Suppressor macrophage (primary cell): ENCODE results near the gene LPCAT3.

Source experiments
- DNase-seq, 4 experiments: peaks; one replicate each; pipeline ENCODE4 v3.0.0-alpha.2; 2020 to 2022

Gene LPCAT3

DNA sequence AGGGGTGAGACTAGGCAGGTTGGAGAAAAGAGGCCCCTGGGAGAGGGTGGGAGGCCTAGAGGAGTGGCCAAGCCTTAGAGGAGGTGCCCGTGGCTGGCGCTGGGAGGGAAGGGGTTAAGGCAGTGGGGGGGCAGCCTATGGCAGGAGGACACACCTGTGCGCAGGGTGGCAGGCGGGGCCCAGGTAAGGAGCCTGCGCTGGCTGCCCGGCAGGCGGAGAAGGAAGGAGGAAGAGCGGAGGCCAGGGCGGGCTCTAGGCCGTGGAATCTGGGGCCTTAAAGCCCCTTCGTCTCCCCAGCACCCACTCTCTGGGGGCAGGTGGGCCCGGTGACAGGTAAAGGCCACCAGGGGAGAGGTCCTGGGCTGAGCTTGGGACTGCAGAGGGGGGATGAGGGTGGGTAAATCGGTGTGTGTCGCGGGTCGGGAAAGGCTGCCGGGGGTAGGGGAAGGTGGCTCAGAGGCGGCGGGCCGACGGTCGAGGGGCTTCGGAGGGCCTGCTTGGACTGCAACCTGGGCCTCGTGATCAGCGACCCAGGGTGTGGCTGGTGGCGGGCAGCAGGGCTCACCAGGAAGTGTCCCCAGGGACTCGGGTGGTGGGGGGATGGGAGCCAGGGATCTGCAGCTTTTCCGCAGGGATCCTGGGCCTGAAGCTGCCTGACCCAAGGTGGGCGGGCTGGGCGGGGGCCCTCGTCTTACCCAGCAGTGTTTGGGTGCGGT is 55.1 kb downstream of the LPCAT3 start:
- peak in 1 of 4 experiments; percentile 11 for DNase-seq

DNA sequence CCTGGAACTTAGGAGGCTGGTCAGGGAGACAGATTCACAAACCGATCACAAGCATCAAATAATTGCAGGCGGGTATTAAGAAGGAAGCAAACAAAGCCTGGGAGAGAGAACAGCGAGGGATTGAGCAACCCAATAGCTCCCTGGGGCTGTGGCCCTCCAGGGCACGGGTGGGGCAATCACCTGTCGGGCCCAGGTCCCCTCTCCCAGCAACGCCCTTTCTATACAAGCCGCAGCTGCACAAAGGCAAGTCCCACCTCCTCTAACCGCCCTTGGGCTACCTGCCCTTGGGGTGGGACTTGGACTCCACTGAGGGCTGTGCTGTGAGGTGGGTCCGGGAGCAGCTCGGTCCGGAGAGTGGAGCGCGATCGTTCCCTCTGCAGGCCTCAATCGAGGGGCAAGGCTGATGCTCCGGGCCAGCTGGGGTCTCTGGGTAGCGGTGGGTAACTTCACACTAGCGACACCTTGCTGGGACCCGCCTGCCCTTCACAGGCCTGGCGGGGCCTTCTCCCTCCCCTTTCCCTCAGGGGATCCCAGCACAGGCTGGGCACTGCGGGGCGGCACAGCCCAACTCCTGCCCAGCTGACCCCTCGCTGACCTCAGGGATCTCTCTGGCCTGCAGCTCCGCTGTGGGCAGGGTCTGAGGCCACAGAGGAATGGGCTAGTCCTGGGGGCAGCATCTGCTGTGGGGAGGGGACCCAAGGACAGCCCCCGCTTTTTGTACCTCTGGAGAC is 55.8 kb downstream of the LPCAT3 start:
- DNase-seq: peak in 2 of 4 experiments; percentile 12 to 23

DNA sequence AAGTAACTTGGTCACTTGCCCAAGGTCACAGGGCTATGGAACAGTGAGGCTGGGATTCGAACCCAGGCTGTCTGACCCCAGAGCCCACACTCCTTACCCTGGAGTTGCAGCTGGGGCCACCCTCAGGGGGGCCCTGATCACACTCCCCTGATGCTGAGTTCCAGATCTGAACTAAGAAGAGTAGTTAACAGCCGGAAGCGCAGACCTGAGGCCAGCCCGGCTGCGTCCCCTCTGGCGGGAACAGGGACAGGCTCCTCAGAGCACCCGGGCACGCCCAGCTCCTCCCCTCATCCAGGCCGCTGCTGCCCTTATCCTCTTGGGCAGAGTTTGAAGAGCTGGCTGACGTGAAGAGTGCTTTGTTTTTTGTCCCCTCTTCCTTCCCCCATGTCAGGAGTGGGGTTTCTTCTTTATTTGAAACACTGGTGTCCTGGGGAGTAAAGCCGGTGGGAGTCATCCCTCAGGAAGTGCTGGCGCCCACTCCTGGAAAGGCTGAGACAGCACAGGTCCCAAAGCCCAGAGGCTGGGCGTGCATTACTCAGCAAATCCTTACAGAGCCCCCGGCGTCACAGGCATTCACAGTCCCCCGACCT is 56.5 kb downstream of the LPCAT3 start:
- DNase-seq: peak; percentile 73 to 89 (median 84)

DNA sequence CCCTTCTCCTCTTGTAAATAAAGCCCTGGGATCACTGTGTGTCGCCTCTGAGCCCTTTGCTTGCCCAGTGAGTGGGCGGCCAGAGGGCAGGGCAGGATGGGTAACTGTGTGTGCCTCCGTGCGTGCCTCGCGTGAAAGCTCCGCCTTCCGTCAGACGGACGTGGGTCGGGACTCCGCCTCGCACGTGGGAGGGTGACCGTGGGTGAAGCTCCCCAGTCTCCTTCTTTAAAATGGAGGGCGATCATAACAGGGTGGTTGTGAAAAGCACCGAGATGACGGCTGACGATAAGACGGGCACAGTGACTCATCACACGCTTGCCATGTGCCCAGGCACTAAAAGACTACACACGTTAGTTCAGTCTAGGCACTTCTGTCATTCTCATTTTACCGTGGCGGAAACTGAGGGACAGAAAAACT is 57.0 kb downstream of the LPCAT3 start:
- DNase-seq: peak; percentile 95 to 99 (median 97)

DNA sequence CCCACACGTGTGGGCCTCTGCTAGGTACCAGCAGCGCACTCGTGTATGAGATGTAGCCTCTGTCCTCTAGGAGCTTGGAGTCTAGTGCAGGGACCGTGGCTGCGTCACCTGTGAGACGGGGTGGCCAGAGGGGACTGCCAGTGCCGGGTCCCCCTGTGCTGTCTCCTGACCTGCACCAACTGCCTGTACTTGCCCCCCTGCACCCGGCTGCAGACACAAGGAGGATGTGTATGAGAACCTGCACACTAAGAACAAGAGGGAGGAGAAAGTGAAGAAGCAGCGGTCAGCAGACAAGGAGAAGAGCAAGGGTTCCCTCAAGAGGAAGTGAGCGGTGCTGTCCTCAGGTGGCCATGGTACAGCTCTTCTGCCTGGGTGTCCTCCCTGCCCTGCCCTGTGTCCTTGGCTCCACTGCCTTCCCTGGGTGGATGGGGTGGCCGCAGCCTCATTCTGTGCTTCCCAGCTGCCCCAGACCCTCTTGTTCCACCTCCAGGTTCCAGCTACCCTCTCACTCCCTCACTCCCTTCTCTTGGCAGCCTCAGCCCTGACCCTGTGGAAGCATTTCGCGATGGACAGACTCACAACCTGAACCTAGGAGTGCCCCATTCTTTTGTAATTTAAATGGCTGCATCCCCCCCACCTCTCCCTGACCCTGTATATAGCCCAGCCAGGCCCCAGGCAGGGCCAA is 57.5 kb downstream of the LPCAT3 start:
- peak; percentile 63 to 75 (median 70) for DNase-seq

- no peak for DNase-seq
These were observed 58.3 kb downstream of the LPCAT3 start for GRCh38 chr12:6959805-6960592.

GRCh38 chr12:6959058-6959804 is 59.0 kb downstream of the LPCAT3 start:
- DNase-seq: peak; percentile 86 to 95 (median 92)

DNA sequence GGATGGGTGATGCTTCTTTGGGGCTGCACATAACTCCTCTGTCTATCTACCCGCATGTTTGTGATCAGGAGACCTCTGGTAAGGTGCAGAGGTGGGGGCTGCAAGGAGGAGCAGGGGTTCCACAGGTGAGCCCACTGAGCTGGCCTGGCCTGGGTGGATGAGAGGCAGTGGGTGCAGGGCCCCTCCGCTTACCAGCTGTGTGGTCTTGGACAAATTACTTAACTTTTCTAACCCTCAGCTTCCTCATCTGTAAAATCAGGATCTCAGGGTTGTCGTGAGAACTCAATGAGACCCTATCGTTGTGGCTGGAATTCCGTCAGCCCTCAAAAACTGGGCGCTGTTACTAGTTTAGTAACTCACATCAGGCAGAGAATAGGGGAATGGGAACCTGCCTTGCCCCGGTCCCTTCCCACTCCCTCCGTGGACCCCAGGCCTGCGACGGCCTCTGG is 59.6 kb downstream of the LPCAT3 start:
- peak in 3 of 4 experiments; percentile 78 to 90 (median 80) for DNase-seq

- peak in 1 of 4 experiments; percentile 32 for DNase-seq
These were observed 60.3 kb downstream of the LPCAT3 start for GRCh38 chr12:6957741-6958608.

DNA sequence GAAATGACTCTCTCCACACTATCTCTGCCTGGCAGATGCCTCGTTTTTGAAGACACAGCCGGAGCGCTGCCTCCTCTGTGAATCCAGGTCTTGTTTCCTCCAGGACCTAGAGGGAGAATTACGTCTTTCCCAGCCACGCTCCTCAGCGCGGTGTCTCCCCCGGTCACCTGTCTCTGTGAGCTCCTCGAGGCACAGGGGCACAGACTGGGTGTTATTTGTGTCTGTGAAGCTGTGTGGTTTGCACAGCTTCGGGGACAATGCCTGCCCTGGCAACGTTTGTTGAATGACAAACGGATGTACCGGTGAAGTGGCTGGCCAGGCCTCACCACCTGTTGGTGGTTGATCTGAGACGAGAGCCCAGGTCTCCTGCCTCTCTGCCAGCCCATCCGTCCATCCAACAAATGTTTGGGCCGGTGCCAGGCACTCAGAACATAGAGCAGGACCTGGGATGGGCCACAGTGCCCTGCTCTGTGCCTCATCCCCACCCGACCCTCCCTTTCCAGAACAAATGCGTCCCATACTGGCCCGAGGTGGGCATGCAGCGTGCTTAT is 61.0 kb downstream of the LPCAT3 start:
- no peak for DNase-seq

DNA sequence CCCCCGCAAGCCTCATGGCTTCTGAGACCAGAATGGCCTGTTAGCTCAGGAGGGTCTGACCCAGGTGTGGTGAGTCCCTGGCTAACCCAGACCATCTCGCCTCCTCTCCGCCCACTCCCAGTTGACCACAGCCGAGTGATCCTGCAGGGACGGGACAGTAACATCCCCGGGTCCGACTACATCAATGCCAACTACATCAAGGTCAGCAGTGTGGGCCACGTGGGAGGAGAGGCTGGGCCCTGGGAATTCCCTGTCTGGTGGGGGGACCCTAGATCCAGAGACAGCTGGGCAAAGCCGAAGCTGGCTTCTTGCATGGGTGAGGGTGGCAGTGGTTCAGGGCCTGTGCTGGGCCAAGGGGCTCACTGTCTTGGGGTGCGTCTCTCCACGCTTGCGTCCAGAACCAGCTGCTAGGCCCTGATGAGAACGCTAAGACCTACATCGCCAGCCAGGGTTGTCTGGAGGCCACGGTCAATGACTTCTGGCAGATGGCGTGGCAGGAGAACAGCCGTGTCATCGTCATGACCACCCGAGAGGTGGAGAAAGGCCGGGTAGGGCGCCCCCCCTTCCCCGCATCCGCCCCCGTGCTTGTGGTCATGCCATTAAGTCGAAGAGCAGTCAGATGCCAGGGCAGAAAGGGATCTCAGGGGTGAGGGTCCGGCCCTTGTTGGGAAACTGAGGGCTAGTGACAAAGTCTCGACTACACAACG is 62.1 kb downstream of the LPCAT3 start:
- DNase-seq: peak; percentile 51 to 71 (median 57)

DNA sequence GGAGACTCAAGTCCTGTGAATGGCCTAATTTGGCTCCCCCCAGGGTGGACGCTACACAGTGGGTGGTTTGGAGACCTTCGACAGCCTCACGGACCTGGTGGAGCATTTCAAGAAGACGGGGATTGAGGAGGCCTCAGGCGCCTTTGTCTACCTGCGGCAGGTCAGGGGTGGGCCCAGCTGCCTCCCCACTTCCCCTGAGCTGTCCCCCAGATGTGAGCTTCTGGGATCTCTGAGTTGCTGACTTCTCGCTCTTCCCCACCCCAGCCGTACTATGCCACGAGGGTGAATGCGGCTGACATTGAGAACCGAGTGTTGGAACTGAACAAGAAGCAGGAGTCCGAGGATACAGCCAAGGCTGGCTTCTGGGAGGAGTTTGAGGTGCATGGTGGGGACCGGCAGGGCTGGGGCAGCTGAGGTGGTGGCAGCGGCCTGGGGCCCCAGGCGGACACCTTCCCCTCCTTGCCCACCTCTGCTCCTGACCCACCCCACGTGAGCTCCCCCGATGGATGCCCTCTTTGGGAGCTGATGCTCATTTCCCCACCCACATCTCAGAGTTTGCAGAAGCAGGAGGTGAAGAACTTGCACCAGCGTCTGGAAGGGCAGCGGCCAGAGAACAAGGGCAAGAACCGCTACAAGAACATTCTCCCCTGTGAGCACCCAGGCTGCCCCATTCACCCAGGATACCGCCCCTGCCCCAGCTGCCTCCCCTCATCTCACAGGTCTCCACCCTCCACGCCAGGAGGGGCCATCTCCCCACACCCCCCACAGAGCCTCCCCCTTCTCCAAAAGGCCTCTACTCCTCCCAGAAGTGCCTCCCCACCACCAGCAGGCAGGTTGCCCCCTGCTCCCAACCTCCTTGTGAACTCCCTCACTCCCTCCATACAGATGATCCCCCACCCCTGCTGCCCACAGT is 62.9 kb downstream of the LPCAT3 start:
- peak in 2 of 4 experiments; percentile 47 to 59 for DNase-seq

DNA sequence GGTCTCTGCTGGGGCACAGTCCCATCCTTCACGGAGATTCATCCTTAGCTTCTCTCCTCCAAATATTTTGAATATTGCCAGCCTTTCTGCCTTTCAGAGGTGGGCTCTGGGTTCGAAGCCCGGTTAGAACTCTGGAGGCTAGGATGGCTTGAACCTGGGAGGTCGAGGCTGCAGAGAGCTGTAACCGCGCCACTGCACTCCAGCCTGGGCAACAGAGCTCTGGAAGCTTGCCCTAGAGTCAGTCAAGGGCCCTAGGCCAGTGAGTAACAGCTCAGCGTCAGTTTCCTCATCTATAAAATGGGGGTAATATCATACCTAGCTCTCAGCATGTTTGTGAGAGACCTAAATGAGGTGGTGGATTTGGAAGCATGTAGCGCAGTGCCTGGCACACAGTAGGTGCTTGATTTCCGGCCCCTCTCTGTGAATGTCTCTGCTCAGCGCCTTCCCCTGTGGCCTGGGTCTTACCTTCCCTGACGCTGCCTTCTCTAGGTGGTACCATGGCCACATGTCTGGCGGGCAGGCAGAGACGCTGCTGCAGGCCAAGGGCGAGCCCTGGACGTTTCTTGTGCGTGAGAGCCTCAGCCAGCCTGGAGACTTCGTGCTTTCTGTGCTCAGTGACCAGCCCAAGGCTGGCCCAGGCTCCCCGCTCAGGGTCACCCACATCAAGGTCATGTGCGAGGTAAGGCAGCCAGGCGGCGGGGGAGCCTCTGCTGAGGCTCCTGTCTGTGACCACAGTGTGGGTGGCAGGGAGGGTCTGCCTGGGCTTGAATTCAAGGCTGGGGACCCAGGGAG is 63.8 kb downstream of the LPCAT3 start:
- no peak for DNase-seq

DNA sequence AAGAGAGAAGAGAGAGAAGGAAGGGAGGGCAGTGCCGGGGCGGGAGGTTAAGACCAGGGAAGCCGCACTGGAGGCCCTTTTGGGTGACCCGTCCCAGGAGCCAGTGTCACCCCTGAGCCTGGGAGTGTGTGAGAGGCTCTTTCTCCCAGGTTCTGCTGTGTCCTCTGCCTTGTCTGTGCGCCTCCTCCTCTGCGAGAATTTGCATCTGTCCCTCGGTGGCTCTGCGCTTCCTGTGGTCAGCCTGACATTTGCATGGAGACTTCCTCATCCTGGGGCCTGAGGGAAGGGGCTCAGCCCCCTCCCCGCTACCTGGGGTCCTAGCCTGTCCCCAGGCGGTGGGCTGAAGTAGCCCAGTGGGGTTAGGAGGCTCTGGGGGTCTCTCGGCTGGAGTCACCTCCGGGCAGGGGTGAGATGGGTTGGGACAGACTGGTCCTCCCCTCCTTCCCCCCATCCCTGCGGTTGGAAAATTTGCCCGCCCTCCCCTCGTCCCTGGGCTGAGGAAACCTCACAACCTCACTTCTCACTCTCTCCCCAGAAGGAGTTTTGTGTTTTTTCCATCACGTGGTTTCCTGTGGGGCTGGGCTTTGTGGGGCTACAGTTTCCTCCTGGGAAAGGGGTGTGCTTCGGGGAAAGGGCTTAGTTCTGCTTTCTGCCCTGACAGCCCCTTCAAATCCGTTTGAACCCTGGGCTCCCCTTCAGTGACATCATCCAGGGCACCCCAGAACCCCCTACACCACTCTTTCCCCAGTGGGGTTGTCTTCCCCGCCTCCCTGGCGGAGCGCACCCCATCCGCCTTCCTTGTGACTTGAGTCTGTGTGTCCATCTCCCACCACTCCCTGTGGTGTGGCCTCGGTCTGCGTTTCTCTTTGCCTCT is 64.6 kb downstream of the LPCAT3 start:
- peak; percentile 92 to 96 (median 94) for DNase-seq

DNA sequence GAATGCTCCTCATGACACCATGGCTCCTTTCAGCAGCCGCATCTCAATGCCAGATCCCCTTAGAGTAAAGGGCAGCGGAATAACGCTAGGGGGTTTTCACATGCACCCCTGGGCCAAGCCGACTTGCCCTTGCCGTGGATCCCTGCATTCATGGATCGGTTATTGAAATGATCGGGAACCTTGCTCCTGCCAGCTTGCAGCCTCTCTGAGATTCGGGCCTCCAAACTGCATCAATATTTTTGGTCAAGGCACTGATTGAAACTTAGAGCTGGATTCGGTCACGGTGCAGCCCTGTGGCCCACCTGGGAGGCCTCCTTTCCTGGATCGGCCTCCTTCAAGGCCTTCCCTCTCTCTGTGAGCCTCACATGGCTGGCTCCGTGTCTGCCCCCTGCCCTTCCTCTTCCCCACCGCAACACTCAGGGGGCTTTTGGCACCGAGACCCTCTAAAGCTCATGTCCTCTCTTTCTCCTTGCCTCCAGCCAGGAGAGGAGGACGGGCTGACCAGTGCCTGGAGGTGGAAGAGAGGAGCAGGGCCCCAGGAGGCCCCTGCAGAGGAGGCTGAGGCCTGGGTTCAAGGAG is 65.3 kb downstream of the LPCAT3 start:
- peak in 3 of 4 experiments; percentile 20 to 33 (median 21) for DNase-seq
